ENCODE measurements around the gene KDM1A. TPM values are rescaled to one million over a fixed set of nuclear protein-coding genes. Genes with fewer than 3 reads are reported as not detected.
A peak's percentile ranks its signal among the peaks of the same experiment; 100 is the strongest.

The KDM1A gene
- total RNA-seq, 1 donor from 2014 or later: 332 TPM

DNA sequence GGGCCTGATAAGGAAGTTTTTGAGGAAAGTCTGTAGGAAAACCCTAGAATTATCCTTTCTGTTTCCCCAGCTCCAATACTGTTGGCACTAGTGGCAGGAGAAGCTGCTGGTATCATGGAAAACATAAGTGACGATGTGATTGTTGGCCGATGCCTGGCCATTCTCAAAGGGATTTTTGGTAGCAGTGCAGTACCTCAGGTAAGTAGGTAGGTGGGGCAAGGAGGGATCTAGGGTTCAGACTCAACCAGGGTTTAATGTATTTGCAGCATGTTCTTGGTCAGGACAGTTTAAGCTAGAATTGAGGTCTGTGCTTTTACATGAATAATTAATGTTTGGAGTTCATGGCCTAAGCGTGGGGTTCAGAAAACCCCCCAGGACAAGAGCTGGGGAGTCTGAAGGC, 62.1 kb downstream of the KDM1A start:
- peak; percentile 27 for DNase-seq (ENCODE audit: low spot score)
- H3K4me2 ChIP-seq: no peak overlapping the region
- peaks cover 9% of the 10 kb centered on the region for H3K36me3 ChIP-seq
- peaks cover 90% of the 10 kb centered on the region for H3F3A ChIP-seq (ENCODE audit: low read depth)
- peak overlapping the region; percentile 44 for H3K27ac Mint-ChIP-seq
- H3K4me3 Mint-ChIP-seq: no peak overlapping the region
- H3K4me3 ChIP-seq: no peak overlapping the region
- H3K27me3 ChIP-seq: no peaks in the 10 kb centered on the region
- H3K79me2 ChIP-seq (ENCODE audit: low read depth): no peaks in the 10 kb centered on the region
- no peaks in the 10 kb centered on the region for H3K9me3 ChIP-seq (ENCODE audit: low read depth)
- H4K20me1 ChIP-seq (ENCODE audit: low read depth): peaks cover 58% of the 10 kb centered on the region
- H3K9ac ChIP-seq: no peak overlapping the region
- no peaks in the 10 kb centered on the region for H3K9me3 Mint-ChIP-seq
- H3K4me1 ChIP-seq: no peaks in the 10 kb centered on the region
- no peaks in the 10 kb centered on the region for H3K4me1 Mint-ChIP-seq
- H3K27ac ChIP-seq: peak overlapping the region; percentile 60
- H2AFZ ChIP-seq (replicated peaks): no peak overlapping the region
- TF ChIP-seq EZH2 (IDR thresholded peaks at IDR 0.05) (no peak), EZH2phosphoT487 (IDR thresholded peaks at IDR 0.05) (no peak)
- TF ChIP-seq, protein P1, sequence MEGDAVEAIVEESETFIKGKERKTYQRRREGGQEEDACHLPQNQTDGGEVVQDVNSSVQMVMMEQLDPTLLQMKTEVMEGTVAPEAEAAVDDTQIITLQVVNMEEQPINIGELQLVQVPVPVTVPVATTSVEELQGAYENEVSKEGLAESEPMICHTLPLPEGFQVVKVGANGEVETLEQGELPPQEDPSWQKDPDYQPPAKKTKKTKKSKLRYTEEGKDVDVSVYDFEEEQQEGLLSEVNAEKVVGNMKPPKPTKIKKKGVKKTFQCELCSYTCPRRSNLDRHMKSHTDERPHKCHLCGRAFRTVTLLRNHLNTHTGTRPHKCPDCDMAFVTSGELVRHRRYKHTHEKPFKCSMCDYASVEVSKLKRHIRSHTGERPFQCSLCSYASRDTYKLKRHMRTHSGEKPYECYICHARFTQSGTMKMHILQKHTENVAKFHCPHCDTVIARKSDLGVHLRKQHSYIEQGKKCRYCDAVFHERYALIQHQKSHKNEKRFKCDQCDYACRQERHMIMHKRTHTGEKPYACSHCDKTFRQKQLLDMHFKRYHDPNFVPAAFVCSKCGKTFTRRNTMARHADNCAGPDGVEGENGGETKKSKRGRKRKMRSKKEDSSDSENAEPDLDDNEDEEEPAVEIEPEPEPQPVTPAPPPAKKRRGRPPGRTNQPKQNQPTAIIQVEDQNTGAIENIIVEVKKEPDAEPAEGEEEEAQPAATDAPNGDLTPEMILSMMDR (IDR thresholded peaks at IDR 0.05): peak; percentile 43
- peaks cover 7% of the 10 kb centered on the region for H3K27me3 Mint-ChIP-seq (ENCODE audit: insufficient read depth, low read depth)
- peaks cover 46% of the 10 kb centered on the region for H3K36me3 Mint-ChIP-seq

DNA sequence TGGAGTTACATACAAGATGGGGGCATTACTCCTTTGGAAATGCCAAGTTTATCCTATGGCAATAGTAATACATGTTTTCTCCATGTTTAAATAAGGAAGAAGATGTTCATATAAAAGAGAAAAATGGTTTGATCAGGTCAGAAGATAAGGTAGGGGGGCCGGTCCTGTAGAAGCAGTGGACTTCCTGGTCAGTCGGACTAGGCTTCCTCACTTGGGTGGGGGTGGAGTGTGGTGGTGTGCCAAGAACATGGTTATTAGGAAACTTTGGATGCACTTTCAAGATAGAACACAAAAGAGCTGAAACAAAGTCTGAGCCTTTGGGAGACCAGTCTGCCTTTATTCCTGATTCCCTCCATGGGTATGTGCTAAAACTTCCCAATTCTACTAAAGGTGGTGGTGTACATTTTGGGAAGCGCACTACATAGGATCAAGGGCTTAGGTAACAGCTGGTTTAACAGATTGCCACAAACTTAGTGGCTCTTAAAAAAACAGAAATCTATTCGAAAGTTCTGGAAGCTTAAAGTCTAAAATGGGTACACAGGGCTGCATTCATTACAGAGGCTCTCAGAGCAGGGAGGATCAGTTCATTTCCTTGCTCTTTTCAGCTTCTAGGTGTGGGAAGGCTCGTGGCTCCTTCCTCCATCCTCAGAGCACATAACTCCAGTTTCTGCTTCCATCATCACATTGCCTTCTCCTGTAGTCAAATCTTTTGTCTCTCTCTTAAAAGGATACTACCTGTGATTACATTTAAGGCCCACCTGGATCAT, 64.6 kb downstream of the KDM1A start:
- peaks cover 70% of the 10 kb centered on the region for H3F3A ChIP-seq (ENCODE audit: low read depth)
- no peaks in the 10 kb centered on the region for H3K4me1 Mint-ChIP-seq
- H3K9ac ChIP-seq: no peak overlapping the region
- no peak overlapping the region for H3K27ac Mint-ChIP-seq
- no peak overlapping the region for H3K4me2 ChIP-seq
- no peak overlapping the region for H2AFZ ChIP-seq (replicated peaks)
- H3K27ac ChIP-seq: peak overlapping the region; percentile 56
- peaks cover 44% of the 10 kb centered on the region for H3K36me3 Mint-ChIP-seq
- DNase-seq (ENCODE audit: low spot score): no peak
- H3K4me3 ChIP-seq: no peak overlapping the region
- H3K27me3 Mint-ChIP-seq (ENCODE audit: insufficient read depth, low read depth): peaks cover 6% of the 10 kb centered on the region
- no peaks in the 10 kb centered on the region for H3K27me3 ChIP-seq
- peaks cover 51% of the 10 kb centered on the region for H4K20me1 ChIP-seq (ENCODE audit: low read depth)
- no peaks in the 10 kb centered on the region for H3K9me3 Mint-ChIP-seq
- H3K4me3 Mint-ChIP-seq: no peak overlapping the region
- H3K36me3 ChIP-seq: peaks cover 9% of the 10 kb centered on the region
- H3K79me2 ChIP-seq (ENCODE audit: low read depth): no peaks in the 10 kb centered on the region
- no peaks in the 10 kb centered on the region for H3K9me3 ChIP-seq (ENCODE audit: low read depth)
- H3K4me1 ChIP-seq: no peaks in the 10 kb centered on the region
- TF ChIP-seq, protein P1 (IDR thresholded peaks at IDR 0.05): no peak
- TF ChIP-seq EZH2 (IDR thresholded peaks at IDR 0.05): no peak

DNA sequence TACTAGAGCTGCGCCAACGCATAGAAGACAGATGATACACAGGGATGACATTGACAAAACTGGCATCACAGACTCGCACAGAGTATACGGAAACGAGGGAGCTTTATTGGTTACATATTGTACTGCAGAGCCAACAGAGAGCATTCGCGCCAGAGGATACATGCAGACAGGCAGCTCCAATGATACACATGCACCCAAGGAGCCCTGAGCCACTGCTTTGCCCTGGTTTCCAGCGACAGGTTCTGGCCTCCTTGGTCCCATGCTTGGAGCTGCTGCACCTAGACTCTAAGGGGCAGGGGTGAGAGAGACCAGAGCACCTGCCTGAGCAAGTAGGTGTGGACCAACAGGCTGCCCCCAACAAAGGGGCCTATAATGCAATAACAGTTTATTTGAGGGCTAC, 65.6 kb downstream of the KDM1A start:
- Histone ChIP-seq H3K9ac (no peak overlapping the region), H3F3A (ENCODE audit: low read depth) (peaks cover 63% of the 10 kb centered on the region), H3K36me3 (peaks cover 9% of the 10 kb centered on the region), H3K9me3 (ENCODE audit: low read depth) (no peaks in the 10 kb centered on the region), H3K4me3 (no peak overlapping the region), H3K4me1 (no peaks in the 10 kb centered on the region), H3K79me2 (ENCODE audit: low read depth) (no peaks in the 10 kb centered on the region), H3K27ac (no peak overlapping the region), H3K27me3 (no peaks in the 10 kb centered on the region), H2AFZ (replicated peaks) (no peak overlapping the region), H4K20me1 (ENCODE audit: low read depth) (peaks cover 49% of the 10 kb centered on the region), H3K4me2 (no peak overlapping the region)
- no peak for TF ChIP-seq EZH2 (IDR thresholded peaks at IDR 0.05)
- H3K27me3 Mint-ChIP-seq (ENCODE audit: insufficient read depth, low read depth): peaks cover 3% of the 10 kb centered on the region
- H3K4me1 Mint-ChIP-seq: no peaks in the 10 kb centered on the region
- no peak overlapping the region for H3K27ac Mint-ChIP-seq
- H3K9me3 Mint-ChIP-seq: no peaks in the 10 kb centered on the region
- peaks cover 41% of the 10 kb centered on the region for H3K36me3 Mint-ChIP-seq
- DNase-seq (ENCODE audit: low spot score): no peak
- no peak overlapping the region for H3K4me3 Mint-ChIP-seq

DNA sequence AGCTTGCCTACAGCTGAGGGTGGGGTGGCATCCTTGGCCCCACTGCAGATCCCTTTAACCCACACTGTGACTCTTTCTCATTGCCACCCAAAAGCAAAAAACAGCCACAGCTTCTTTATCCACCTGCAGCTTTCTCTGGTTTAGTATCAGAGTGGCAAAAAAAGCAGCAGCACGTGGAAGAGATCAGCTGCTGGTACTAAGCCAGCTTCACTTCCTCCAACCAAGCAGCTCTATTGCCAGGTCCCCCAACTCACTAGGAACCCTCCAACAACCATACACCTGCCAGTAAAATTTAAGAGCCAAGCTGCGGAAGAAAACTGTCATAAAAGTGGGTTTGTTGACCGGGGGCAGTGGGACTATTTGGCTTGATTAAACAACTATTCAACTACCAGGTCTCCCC, 66.4 kb downstream of the KDM1A start:
- Mint-ChIP-seq H3K27me3 (ENCODE audit: insufficient read depth, low read depth) (peaks cover 4% of the 10 kb centered on the region), H3K9me3 (no peaks in the 10 kb centered on the region), H3K27ac (no peak overlapping the region), H3K4me3 (no peak overlapping the region), H3K36me3 (peaks cover 37% of the 10 kb centered on the region), H3K4me1 (peaks cover under 1% of the 10 kb centered on the region)
- no peak for DNase-seq (ENCODE audit: low spot score)
- TF ChIP-seq, protein P1 (IDR thresholded peaks at IDR 0.05): no peak
- Histone ChIP-seq H3K27me3 (no peaks in the 10 kb centered on the region), H3K79me2 (ENCODE audit: low read depth) (no peaks in the 10 kb centered on the region), H3K36me3 (peaks cover 9% of the 10 kb centered on the region), H3K9ac (no peak overlapping the region), H2AFZ (replicated peaks) (no peak overlapping the region), H3K4me1 (no peaks in the 10 kb centered on the region), H4K20me1 (ENCODE audit: low read depth) (peaks cover 45% of the 10 kb centered on the region), H3K4me2 (no peak overlapping the region), H3K9me3 (ENCODE audit: low read depth) (no peaks in the 10 kb centered on the region), H3K4me3 (no peak overlapping the region), H3K27ac (no peak overlapping the region), H3F3A (ENCODE audit: low read depth) (peaks cover 56% of the 10 kb centered on the region)

Data from neural progenitor cell (in vitro differentiated cells).